DND-41 (cell line): ENCODE data around the gene TCEANC2.
"Not testable (repeated sequence)": the region's sequence is repeated elsewhere in the genome, so short reads cannot be mapped to it uniquely, and the experiment has no call there.

Experiments used
- CTCF ChIP-seq: IDR thresholded peaks from 2 replicates; pipeline ENCODE4 v1.5.1; 2012; ENCODE audit warnings: borderline replicate concordance, low read length, moderate library complexity, mild to moderate bottlenecking; ENCODE audit not compliant: poor library complexity, severe bottlenecking; ENCODE audit errors: extremely low read depth
- EZH2 ChIP-seq: IDR thresholded peaks from 3 replicates; pipeline ENCODE4 v1.6.1; 2012; ENCODE audit warnings: borderline replicate concordance, low read depth, mild to moderate bottlenecking, moderate library complexity, low read length, inconsistent platforms; ENCODE audit not compliant: severe bottlenecking

GRCh38 chr1:54050435-54050834 is 3.0 kb upstream of the TCEANC2 start:
- not testable (repeated sequence) for TF ChIP-seq CTCF, EZH2
